ENCODE results near the gene WDFY3.

DNA sequence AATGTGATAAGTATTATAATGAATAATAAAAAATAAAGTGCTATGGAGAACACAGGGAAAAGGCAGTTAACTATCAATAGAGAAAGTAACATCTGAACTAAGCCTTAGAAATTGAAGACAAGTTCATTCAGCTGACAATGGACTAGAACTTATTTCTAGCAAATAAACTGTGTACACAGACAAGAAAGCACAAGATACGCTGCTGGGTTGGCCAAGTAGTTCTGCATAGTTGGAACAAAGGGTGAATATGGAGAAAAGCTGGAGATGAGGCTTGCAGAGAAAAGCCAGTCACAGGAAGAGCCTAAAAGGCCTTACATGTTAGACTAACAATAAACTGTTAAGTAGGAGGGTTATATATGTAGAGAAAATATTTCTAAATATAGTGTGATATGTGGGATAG is 71.2 kb downstream of the WDFY3 start:
- TF ChIP-seq, protein P1, sequence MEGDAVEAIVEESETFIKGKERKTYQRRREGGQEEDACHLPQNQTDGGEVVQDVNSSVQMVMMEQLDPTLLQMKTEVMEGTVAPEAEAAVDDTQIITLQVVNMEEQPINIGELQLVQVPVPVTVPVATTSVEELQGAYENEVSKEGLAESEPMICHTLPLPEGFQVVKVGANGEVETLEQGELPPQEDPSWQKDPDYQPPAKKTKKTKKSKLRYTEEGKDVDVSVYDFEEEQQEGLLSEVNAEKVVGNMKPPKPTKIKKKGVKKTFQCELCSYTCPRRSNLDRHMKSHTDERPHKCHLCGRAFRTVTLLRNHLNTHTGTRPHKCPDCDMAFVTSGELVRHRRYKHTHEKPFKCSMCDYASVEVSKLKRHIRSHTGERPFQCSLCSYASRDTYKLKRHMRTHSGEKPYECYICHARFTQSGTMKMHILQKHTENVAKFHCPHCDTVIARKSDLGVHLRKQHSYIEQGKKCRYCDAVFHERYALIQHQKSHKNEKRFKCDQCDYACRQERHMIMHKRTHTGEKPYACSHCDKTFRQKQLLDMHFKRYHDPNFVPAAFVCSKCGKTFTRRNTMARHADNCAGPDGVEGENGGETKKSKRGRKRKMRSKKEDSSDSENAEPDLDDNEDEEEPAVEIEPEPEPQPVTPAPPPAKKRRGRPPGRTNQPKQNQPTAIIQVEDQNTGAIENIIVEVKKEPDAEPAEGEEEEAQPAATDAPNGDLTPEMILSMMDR (IDR thresholded peaks at IDR 0.05) = no peak
- TF ChIP-seq POLR2A (IDR thresholded peaks at IDR 0.05) = no peak
